A204.1 (cell line): ENCODE data around the gene CCL23.

Source experiments
- FAIRE-seq: peaks from 2 replicates; lab custom pipeline; 2012; peaks lifted over from hg19 to GRCh38; lab: Jason Lieb, UNC

Gene CCL23

DNA sequence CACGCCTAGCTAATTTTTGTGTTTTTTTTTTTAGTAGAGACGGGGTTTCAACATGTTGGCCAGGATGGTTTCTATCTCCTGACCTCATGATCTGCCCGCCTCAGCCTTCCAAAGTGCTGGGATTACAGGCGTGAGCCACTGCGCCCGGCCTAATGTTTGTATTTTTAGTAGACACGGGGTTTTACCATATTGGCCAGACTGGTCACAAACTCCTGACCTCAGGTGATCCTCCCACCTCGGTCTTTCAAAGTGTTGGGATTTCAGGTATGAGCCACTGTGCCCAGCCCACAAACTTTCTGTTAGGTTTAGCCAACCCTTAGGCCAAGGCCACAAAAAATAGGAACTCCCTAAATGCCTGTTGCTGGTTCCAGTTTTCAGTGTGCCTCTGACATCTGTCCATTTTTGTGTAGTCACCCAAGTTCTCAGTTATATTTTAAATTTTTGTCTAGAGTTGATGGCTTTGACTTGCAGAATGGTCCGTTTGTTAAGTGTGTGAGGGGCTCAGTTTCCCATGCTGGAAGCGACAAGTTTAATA is 49.2 kb downstream of the CCL23 start:
- no peak for FAIRE-seq

GRCh38 chr17:35965272-35965671 is 52.5 kb downstream of the CCL23 start:
- FAIRE-seq = no peak

GRCh38 chr17:35963663-35964062 is 54.1 kb downstream of the CCL23 start:
- no peak for FAIRE-seq
